ENCODE results near the gene TMEM25.

Gene TMEM25

GRCh38 chr11:118581057-118581456 is 50.1 kb downstream of the TMEM25 start:
- DNase-seq (ENCODE audit: low spot score), result no peak
- no peak for FAIRE-seq

All from RCC 7860 (cell line).